Gastrocnemius medialis (tissue), 4 donors: ENCODE results near the gene EDC4. TPM values are rescaled to one million over a fixed set of nuclear protein-coding genes. Genes with fewer than 3 reads are reported as not detected.

Experiments
- ATAC-seq, 2 donors: fragments of 150-250 bp; one replicate each; pipeline ENCODE4 v1.9.1; 2016
- DNase-seq, 2 donors: peaks; one replicate each; pipeline ENCODE4 v3.0.0-alpha.2; 2019
- H3K27ac ChIP-seq, 4 donors: fragments of 200-600 bp; sonication (generic); 1 replicate in 1 of 4; 2 replicates in 3 of 4; pipeline ENCODE4 v1.5.1; 2016 to 2018; ENCODE audit warnings: mild to moderate bottlenecking in 2 of 4, moderate library complexity in 1 of 4
- H3K27me3 ChIP-seq, 3 donors: fragments of 200-600 bp; sonication (generic) in 2 of 3; 1 replicate in 1 of 3; 2 replicates in 2 of 3; pipeline versions ENCODE4 v1.5.1 to v1.6.0; 2016 to 2019; ENCODE audit warnings: mild to moderate bottlenecking in 1 of 3, moderate library complexity in 1 of 3
- H3K36me3 ChIP-seq, 2 donors: fragments of 200-600 bp; sonication (generic) in 1 of 2; one replicate each; pipeline ENCODE4 v1.5.1; 2017 to 2018
- H3K4me1 ChIP-seq, 2 donors: fragments of 200-600 bp; sonication (generic) in 1 of 2; one replicate each; pipeline ENCODE4 v1.5.1; 2016 to 2017; ENCODE audit warnings: mild to moderate bottlenecking in 2 of 2
- H3K4me3 ChIP-seq, 4 donors: fragments of 200-600 bp; sonication (generic) in 3 of 4; 1 replicate in 1 of 4; 2 replicates in 3 of 4; pipeline ENCODE4 v1.5.1; 2016 to 2019; ENCODE audit warnings: mild to moderate bottlenecking in 2 of 4
- H3K9me3 ChIP-seq, 3 donors: fragments of 200-600 bp; sonication (generic) in 2 of 3; 1 replicate in 1 of 3; 2 replicates in 2 of 3; pipeline ENCODE4 v1.5.1; 2016 to 2019
- POLR2A ChIP-seq, 2 donors: fragments of 450-650 bp; IDR thresholded peaks; one replicate each; pipeline ENCODE4 v1.6.1; 2017; ENCODE audit warnings: antibody characterized with exemption in 2 of 2, mild to moderate bottlenecking in 2 of 2, moderate library complexity in 2 of 2
- in situ Hi-C, 4 donors: fragments of 200-750 bp; cut with MboI; loops; one replicate each; pipeline versions ENCODE4 v1.15.0 to v1.8.0; 2017; ENCODE audit warnings: low sequenced_read_pairs in 4 of 4
- intact Hi-C: fragments of 100-400 bp; cut with DNase I; formaldehyde crosslinking; loops from one replicate; pipeline ENCODE4 v1.15.1; 2023; ENCODE audit warnings: low total_unique reads
- total RNA-seq, 4 donors: library from RNA; depleted of rRNA; stranded (reverse); fragments of >200 nt; gene quantifications; one replicate each; pipeline versions ENCODE4 v1.1.0 to v1.2.3, GENCODE V29; 2016
- TF ChIP-seq, protein P1 (sequence below), 5 experiments: fragments of 450-650 bp in 3 of 5; fragments of 200-600 bp in 2 of 5; sonication (generic) in 2 of 5; IDR thresholded peaks in 4 of 5; conservative IDR thresholded peaks in 1 of 5; 1 replicate in 4 of 5; 2 replicates in 1 of 5; pipeline ENCODE4 v1.5.1; 2016 to 2019; ENCODE audit warnings: antibody characterized with exemption in 5 of 5, mild to moderate bottlenecking in 3 of 5, moderate library complexity in 3 of 5

The EDC4 gene
- total RNA-seq, 4 donors from 2014 or later: 27.5 to 58.9 (median 48.5) TPM

DNA sequence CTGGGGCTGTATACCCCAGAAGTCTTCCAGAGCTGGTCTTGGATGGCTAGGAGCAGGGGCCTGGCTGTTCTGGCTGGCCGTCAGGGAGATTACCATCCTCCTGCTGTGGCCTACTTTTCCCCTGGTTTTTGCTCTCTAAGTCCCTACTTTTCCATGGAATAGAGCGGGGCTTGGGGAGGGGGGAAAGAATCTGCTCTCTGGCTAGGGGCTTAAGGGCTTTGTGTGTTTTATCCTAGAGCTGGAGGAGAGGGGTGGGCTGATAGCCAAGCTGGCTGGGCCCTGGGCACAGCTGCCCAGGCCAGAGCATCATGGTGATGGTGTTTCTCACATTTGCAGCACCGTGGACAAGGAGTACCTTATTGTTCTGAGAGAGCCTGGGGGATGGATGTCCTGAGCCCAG, 15.5 kb downstream of the EDC4 start:
- TF ChIP-seq, protein P1, sequence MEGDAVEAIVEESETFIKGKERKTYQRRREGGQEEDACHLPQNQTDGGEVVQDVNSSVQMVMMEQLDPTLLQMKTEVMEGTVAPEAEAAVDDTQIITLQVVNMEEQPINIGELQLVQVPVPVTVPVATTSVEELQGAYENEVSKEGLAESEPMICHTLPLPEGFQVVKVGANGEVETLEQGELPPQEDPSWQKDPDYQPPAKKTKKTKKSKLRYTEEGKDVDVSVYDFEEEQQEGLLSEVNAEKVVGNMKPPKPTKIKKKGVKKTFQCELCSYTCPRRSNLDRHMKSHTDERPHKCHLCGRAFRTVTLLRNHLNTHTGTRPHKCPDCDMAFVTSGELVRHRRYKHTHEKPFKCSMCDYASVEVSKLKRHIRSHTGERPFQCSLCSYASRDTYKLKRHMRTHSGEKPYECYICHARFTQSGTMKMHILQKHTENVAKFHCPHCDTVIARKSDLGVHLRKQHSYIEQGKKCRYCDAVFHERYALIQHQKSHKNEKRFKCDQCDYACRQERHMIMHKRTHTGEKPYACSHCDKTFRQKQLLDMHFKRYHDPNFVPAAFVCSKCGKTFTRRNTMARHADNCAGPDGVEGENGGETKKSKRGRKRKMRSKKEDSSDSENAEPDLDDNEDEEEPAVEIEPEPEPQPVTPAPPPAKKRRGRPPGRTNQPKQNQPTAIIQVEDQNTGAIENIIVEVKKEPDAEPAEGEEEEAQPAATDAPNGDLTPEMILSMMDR (IDR thresholded peaks at IDR 0.05 in 4 of 5, conservative IDR thresholded peaks at IDR 0.05 in 1 of 5): no peak
- no peak for TF ChIP-seq POLR2A (IDR thresholded peaks at IDR 0.05)
- intact Hi-C loops (no loop called here), in situ Hi-C loops (loop anchor here in 1 of 4 donors (10.0 kb wide), 1 partner anchor 46 kb away; the partner anchor contains the start of genes CTRL and PSMB10)
- DNase-seq (no peak), ATAC-seq (no peak)
- Histone ChIP-seq H3K4me1 (peaks cover 24 to 26% of the 10 kb centered on the region in 2 donors), H3K27ac (no peak overlapping the region), H3K4me3 (no peak overlapping the region), H3K9me3 (no peaks in the 10 kb centered on the region), H3K36me3 (peaks cover 0 to 8% of the 10 kb centered on the region in 2 donors), H3K27me3 (no peaks in the 10 kb centered on the region)

DNA sequence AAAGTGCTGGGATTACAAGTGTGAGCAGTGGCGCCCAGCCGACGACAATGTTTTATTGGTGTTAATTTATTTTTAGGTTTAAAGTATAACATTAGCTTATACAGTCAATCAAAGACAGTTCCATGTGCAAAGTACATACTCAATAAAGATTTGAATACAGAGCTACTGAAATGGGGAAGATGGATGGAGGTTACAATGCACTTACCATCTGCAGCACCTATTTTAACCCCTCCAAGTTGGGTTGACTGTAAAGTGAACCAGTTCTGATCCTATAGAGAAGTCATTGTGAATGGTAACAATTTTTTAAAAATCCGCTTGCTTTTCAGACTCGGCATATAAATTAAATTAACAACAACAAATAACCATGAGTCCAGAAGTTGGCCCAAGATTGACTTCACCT, 19.5 kb downstream of the EDC4 start:
- Histone ChIP-seq H3K27me3 (no peaks in the 10 kb centered on the region), H3K4me1 (peaks cover 39 to 42% of the 10 kb centered on the region in 2 donors), H3K36me3 (no peaks in the 10 kb centered on the region), H3K9me3 (no peaks in the 10 kb centered on the region), H3K27ac (peak overlapping the region; percentile 90 to 100 (median 96)), H3K4me3 (peak overlapping the region; percentile 71 to 94 (median 88))
- intact Hi-C loops: no loop called here
- in situ Hi-C loops: no loop called here
- no peak for ATAC-seq
- no peak for TF ChIP-seq POLR2A (IDR thresholded peaks at IDR 0.05)
- TF ChIP-seq, protein P1 (IDR thresholded peaks at IDR 0.05 in 4 of 5, conservative IDR thresholded peaks at IDR 0.05 in 1 of 5): no peak
- DNase-seq: no peak

DNA sequence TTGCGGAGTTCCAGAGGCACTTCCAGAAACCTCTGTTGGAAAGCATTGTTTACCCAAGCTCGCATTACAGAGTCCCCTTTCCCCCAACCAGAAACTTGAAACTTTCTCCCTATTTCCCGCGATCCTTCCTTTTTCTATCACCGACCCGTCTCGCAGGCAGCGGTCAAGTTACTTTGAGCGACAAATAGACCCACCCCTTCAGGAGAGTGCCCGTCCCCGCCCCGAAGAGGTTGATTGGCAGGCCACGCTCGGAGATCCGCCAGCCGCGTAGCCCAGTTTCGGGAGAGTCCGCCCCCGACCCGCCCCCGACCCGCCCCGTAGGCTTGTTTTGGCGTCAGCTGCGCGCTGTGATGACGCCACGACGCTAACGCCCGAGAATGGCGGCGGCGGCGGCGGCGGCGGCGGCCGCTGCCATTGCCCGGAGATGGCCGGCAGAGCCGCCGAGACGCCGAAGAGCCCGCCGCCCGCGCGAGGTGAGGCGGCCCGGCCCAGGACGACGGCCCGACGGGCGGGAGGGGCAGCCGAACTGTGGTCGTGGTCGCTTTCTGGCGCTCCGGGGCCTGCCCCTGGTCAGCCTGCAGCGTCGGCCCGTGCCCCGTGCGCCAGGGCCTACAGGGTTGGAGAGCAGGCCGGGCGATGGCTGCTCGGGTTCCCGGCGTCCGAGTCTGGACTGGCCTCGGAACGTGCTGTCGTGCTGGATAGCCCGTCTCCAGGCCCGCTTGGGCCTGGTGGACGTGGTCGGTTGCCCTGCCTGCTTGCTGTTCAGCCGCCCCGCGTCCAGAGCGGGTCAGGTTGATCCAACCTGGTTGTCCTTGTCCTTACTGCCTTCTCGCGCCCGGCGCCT, 20.3 kb downstream of the EDC4 start, which contains the start of gene PSKH1:
Gene PSKH1 (plus strand): TSS at position 356 of the 844 bp plus-strand sequence. CDS start 15,496 bp downstream, outside the sequence.
- peak; percentile 93 to 95 for ATAC-seq
- in situ Hi-C loops (no loop called here), intact Hi-C loops (loop anchor here (1.0 kb wide), 2 partner anchors 24 to 94 kb away; no protein-coding TSS in a partner anchor)
- DNase-seq: peak; percentile 95 to 97
- Histone ChIP-seq H3K27ac (peak within 1 kb of the TSS; percentile 90 to 100 (median 96)), H3K36me3 (no peaks in the 10 kb centered on the region), H3K9me3 (no peaks in the 10 kb centered on the region), H3K27me3 (no peaks in the 10 kb centered on the region), H3K4me1 (peaks cover 44 to 50% of the 10 kb centered on the region in 2 donors), H3K4me3 (peak within 1 kb of the TSS; percentile 87 to 99 (median 91))
- TF ChIP-seq, protein P1 (IDR thresholded peaks at IDR 0.05 in 4 of 5, conservative IDR thresholded peaks at IDR 0.05 in 1 of 5): peak in 2 of 5 experiments; percentile 20 to 24
- TF ChIP-seq POLR2A (IDR thresholded peaks at IDR 0.05): peak; percentile 98

DNA sequence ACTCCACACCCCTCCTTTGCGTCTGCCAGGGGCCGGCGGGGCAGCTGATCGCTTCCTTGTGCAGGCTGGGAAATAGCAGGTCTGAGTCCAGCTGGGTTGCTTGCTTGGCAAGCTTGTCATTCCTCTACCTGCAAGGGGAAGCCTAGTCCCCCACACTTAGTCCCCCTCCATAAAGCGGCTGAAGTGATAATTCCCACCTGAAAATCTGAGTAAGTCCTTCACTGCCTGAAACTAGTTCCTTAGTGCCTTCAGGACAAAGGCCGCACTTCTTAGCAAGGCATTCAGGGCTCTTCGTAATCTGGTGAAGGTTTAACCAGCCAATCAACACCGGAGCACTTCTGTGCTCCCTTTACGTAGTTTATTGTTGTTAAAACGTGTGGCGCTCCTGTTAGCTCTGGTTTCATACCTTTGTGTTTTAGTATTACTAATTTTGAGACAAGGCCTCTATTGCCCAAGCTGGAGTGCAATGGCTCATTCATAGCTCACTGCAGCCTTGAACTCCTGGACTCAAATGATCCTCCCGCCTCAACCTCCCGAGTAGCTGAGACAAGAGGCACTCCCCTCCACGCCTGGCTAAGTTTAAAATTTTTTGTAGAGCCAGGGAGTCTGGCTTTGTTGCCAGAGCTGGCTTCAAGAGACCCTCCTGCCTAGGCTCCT, 21.0 kb downstream of the EDC4 start:
- Histone ChIP-seq H3K36me3 (no peaks in the 10 kb centered on the region), H3K27ac (peak overlapping the region; percentile 90 to 100 (median 96)), H3K9me3 (no peaks in the 10 kb centered on the region), H3K4me3 (peak overlapping the region; percentile 87 to 99 (median 91)), H3K4me1 (peaks cover 44 to 57% of the 10 kb centered on the region in 2 donors), H3K27me3 (no peaks in the 10 kb centered on the region)
- DNase-seq (peak in 1 of 2 donors; percentile 72), ATAC-seq (peak in 1 of 2 donors; percentile 5)
- TF ChIP-seq, protein P1 (IDR thresholded peaks at IDR 0.05 in 4 of 5, conservative IDR thresholded peaks at IDR 0.05 in 1 of 5): no peak
- no peak for TF ChIP-seq POLR2A (IDR thresholded peaks at IDR 0.05)
- in situ Hi-C loops (no loop called here), intact Hi-C loops (loop anchor here (1.0 kb wide), 2 partner anchors 23 to 93 kb away; no protein-coding TSS in a partner anchor)
